Central memory CD8-positive, alpha-beta T cell (primary cell): ENCODE results near the gene RIPK3.
"Not testable (repeated sequence)": the region's sequence is repeated elsewhere in the genome, so short reads cannot be mapped to it uniquely, and the experiment has no call there.

ENCODE experiments used
- ATAC-seq: fragments of 150-1000 bp; cut with Tn5 transposase; replicated peaks from 2 replicates; pipeline ENCODE4 v1.10.0; 2022; ENCODE audit warnings: mild to moderate bottlenecking, moderate FRiP score, moderate number of reproducible peaks; ENCODE audit not compliant: poor library complexity, severe bottlenecking; ENCODE audit errors: extremely low read depth
- DNase-seq, 2 donors: peaks; one replicate each; pipeline ENCODE4 v3.0.0; 2021; ENCODE audit warnings: low spot score in 2 of 2
- H3K27ac Mint-ChIP-seq: one replicate; pipeline ENCODE4 v1.8.0; 2022; ENCODE audit warnings: low read depth, mild to moderate bottlenecking, moderate library complexity, mixed read lengths
- H3K27me3 Mint-ChIP-seq: one replicate; pipeline ENCODE4 v1.8.0; 2022; ENCODE audit warnings: mixed read lengths
- H3K36me3 Mint-ChIP-seq: one replicate; pipeline ENCODE4 v1.8.0; 2022; ENCODE audit warnings: mild to moderate bottlenecking, moderate library complexity, mixed read lengths; ENCODE audit not compliant: insufficient read depth
- H3K4me1 Mint-ChIP-seq: one replicate; pipeline ENCODE4 v1.8.0; 2022; ENCODE audit warnings: mixed read lengths
- H3K4me3 Mint-ChIP-seq: one replicate; pipeline ENCODE4 v1.8.0; 2022; ENCODE audit warnings: mild to moderate bottlenecking, moderate library complexity, mixed read lengths
- H3K9me3 Mint-ChIP-seq: one replicate; pipeline ENCODE4 v1.8.0; 2022; ENCODE audit warnings: mixed read lengths

The RIPK3 gene

DNA sequence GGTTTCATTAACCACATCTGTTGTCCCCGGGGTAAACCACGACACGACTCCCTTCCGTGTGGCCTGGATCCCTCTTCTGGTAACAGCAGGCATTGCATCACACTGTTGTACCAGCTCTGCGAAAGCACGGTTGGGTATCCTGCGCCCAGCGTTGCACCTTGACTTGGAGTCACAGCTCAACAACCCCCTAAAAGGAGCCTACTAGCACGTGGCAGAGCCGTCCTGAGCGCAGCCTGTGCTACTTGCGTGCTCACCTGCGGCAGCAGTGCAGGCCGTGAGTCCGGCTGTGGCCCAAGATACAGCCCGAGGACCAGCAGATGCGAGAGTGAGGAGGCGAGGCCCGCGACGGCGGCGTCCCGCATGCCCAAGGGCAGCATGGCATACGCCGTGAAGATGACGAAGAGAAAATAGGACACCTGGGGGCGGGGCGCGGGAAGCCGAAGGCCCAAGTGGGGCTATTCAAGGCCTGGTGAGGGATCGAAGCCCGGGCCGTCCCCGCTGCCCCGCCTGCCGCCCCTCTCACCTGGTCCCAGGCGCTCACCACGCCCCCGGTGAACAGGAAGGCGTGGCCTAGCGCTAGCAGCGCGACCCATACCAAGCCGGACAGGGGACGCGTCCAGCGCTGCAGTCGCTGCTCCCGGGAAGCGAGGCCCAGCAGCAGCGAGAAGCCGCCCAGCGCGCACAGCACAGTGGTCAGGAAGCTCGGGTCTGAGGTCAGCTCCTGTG lies 7.4 kb downstream of the RIPK3 start:
- ATAC-seq (peak; percentile 62), DNase-seq (peak; percentile 74 to 85)
- H3K9me3 Mint-ChIP-seq: no peaks in the 10 kb centered on the region
- H3K27me3 Mint-ChIP-seq: peaks cover 12% of the 10 kb centered on the region
- peaks cover 61% of the 10 kb centered on the region for H3K4me1 Mint-ChIP-seq
- peak overlapping the region; percentile 83 for H3K27ac Mint-ChIP-seq
- H3K36me3 Mint-ChIP-seq: peaks cover 27% of the 10 kb centered on the region
- peak overlapping the region; percentile 73 for H3K4me3 Mint-ChIP-seq

- H3K4me1 Mint-ChIP-seq: peaks cover 65% of the 10 kb centered on the region
- peak overlapping the region; percentile 73 for H3K4me3 Mint-ChIP-seq
- peaks cover 27% of the 10 kb centered on the region for H3K36me3 Mint-ChIP-seq
- no peaks in the 10 kb centered on the region for H3K9me3 Mint-ChIP-seq
- DNase-seq: no peak
- no peak for ATAC-seq
- H3K27me3 Mint-ChIP-seq: peaks cover 12% of the 10 kb centered on the region
- peak overlapping the region; percentile 83 for H3K27ac Mint-ChIP-seq
These were observed 8.0 kb downstream of the RIPK3 start for GRCh38 chr14:24331731-24332267.

- peaks cover 65% of the 10 kb centered on the region for H3K4me1 Mint-ChIP-seq
- no peaks in the 10 kb centered on the region for H3K9me3 Mint-ChIP-seq
- no peak overlapping the region for H3K4me3 Mint-ChIP-seq
These were observed 8.7 kb downstream of the RIPK3 start for GRCh38 chr14:24330973-24331674.

GRCh38 chr14:24329736-24330135 lies 10.1 kb downstream of the RIPK3 start:
- Mint-ChIP-seq H3K36me3 (peaks cover 21% of the 10 kb centered on the region), H3K4me3 (peak overlapping the region; percentile 53), H3K4me1 (peaks cover 56% of the 10 kb centered on the region), H3K9me3 (no peaks in the 10 kb centered on the region), H3K27me3 (peaks cover 2% of the 10 kb centered on the region), H3K27ac (peak overlapping the region; percentile 79)
- DNase-seq (peak; percentile 60 to 82), ATAC-seq (peak; percentile 87)

More at GRCh38 chr14:24330973-24331674, 8.7 kb downstream of the RIPK3 start:
- Mint-ChIP-seq H3K27ac (peak overlapping the region; percentile 83), H3K27me3 (peaks cover 12% of the 10 kb centered on the region), H3K36me3 (peaks cover 21% of the 10 kb centered on the region)
- ATAC-seq: no peak
- DNase-seq: no peak

GRCh38 chr14:24329073-24329663 lies 10.6 kb downstream of the RIPK3 start:
- Mint-ChIP-seq H3K4me3 (peak overlapping the region; percentile 53), H3K27ac (peak overlapping the region; percentile 79), H3K27me3 (no peaks in the 10 kb centered on the region), H3K9me3 (no peaks in the 10 kb centered on the region), H3K4me1 (peaks cover 56% of the 10 kb centered on the region), H3K36me3 (peaks cover 21% of the 10 kb centered on the region)
- ATAC-seq: no peak
- DNase-seq: no peak

GRCh38 chr14:24327914-24328313 lies 11.9 kb downstream of the RIPK3 start:
- not testable (repeated sequence) for ATAC-seq, H3K27me3 Mint-ChIP-seq, DNase-seq, H3K9me3 Mint-ChIP-seq
- H3K27ac Mint-ChIP-seq: peak overlapping the region; percentile 79
- peaks cover 62% of the 10 kb centered on the region for H3K4me1 Mint-ChIP-seq
- peak overlapping the region; percentile 48 for H3K4me3 Mint-ChIP-seq
- H3K36me3 Mint-ChIP-seq: peaks cover 19% of the 10 kb centered on the region

- ATAC-seq (no peak), DNase-seq (no peak)
- peaks cover 15% of the 10 kb centered on the region for H3K36me3 Mint-ChIP-seq
- H3K9me3 Mint-ChIP-seq: no peaks in the 10 kb centered on the region
- no peaks in the 10 kb centered on the region for H3K27me3 Mint-ChIP-seq
- H3K4me3 Mint-ChIP-seq: peak overlapping the region; percentile 48
- H3K4me1 Mint-ChIP-seq: peaks cover 60% of the 10 kb centered on the region
- H3K27ac Mint-ChIP-seq: peak overlapping the region; percentile 79
These were observed 12.5 kb downstream of the RIPK3 start for GRCh38 chr14:24327303-24327702.

- Mint-ChIP-seq H3K27ac (no peak overlapping the region), H3K9me3 (no peaks in the 10 kb centered on the region), H3K4me1 (peaks cover 48% of the 10 kb centered on the region), H3K27me3 (no peaks in the 10 kb centered on the region), H3K36me3 (peaks cover 11% of the 10 kb centered on the region), H3K4me3 (no peak overlapping the region)
- no peak for DNase-seq
- ATAC-seq: no peak
These were observed 13.8 kb downstream of the RIPK3 start for GRCh38 chr14:24325963-24326362.

DNA sequence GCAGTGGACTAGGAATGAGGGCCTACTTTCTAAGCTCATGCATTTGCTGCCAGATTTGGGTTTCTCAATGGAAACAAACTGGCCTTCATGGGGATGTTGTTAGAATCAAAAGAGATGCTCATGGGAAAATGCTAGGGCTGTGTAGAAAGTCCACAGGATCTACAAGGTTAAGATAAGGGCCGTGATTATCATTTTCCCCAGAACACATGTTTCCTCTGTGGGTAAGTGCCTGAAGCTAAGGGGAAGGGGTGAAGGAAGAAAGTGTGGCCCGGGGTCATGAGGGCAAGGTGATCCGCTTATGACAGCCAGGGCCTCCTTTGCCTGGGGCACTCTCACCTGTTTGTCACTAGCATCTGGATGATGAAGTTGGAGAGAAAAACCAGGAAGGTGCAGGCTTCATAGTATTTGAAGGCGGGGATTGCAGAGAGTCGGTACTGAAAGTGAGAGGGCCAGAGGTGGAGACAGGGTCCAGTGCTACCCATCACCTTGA lies 14.7 kb downstream of the RIPK3 start:
- Mint-ChIP-seq H3K9me3 (no peaks in the 10 kb centered on the region), H3K4me3 (no peak overlapping the region), H3K27ac (no peak overlapping the region), H3K36me3 (peaks cover 8% of the 10 kb centered on the region), H3K4me1 (peaks cover 40% of the 10 kb centered on the region), H3K27me3 (no peaks in the 10 kb centered on the region)
- no peak for ATAC-seq
- no peak for DNase-seq

DNA sequence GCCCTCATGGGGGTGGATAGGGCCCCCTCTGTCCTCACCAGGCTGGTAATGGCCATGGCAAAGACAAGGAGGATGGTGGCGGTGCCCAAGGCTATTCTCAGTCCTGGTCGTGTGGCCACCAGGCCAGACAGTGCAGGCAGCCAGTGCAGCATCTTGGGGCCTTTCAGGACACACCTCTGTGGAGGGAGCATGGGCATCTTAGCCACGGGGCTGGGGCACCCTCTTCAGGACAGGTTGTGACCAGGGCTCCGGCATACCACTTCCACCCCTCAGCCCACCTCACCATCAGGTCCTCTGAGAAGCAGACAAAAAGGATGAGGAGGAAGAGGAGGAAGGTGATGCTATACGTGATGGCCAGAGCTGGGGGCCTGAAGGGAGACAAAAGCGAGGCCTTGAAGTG lies 15.8 kb downstream of the RIPK3 start:
- ATAC-seq: no peak
- no peaks in the 10 kb centered on the region for H3K9me3 Mint-ChIP-seq
- no peaks in the 10 kb centered on the region for H3K27me3 Mint-ChIP-seq
- peak overlapping the region; percentile 22 for H3K27ac Mint-ChIP-seq
- H3K4me1 Mint-ChIP-seq: peaks cover 34% of the 10 kb centered on the region
- no peaks in the 10 kb centered on the region for H3K36me3 Mint-ChIP-seq
- no peak overlapping the region for H3K4me3 Mint-ChIP-seq
- no peak for DNase-seq

- no peak for ATAC-seq
- H3K4me1 Mint-ChIP-seq: peaks cover 32% of the 10 kb centered on the region
- no peaks in the 10 kb centered on the region for H3K27me3 Mint-ChIP-seq
- no peak for DNase-seq
- no peaks in the 10 kb centered on the region for H3K36me3 Mint-ChIP-seq
- no peak overlapping the region for H3K4me3 Mint-ChIP-seq
- H3K9me3 Mint-ChIP-seq: no peaks in the 10 kb centered on the region
- no peak overlapping the region for H3K27ac Mint-ChIP-seq
These were observed 16.4 kb downstream of the RIPK3 start for GRCh38 chr14:24323341-24323740.

GRCh38 chr14:24322672-24323071 lies 17.1 kb downstream of the RIPK3 start:
- H3K9me3 Mint-ChIP-seq: no peaks in the 10 kb centered on the region
- no peak overlapping the region for H3K4me3 Mint-ChIP-seq
- peaks cover 26% of the 10 kb centered on the region for H3K4me1 Mint-ChIP-seq
- no peak overlapping the region for H3K27ac Mint-ChIP-seq
- ATAC-seq (no peak), DNase-seq (no peak)
- H3K27me3 Mint-ChIP-seq: no peaks in the 10 kb centered on the region
- H3K36me3 Mint-ChIP-seq: no peaks in the 10 kb centered on the region
